HL-60 (cell line): ENCODE results near the gene KIAA0408.

Source experiments
- DNase-seq, 2 experiments: peaks; one replicate each; pipeline ENCODE4 v3.0.0-alpha.2; 2010 to 2020; ENCODE audit warnings: low read depth in 1 of 2, low spot score in 1 of 2
- H3K27ac ChIP-seq: fragments of 250-450 bp; sonication (Bioruptor Pico); replicated peaks from 2 replicates; pipeline ENCODE4 v1.5.1; 2020; ENCODE audit warnings: mild to moderate bottlenecking, moderate library complexity
- H3K27me3 ChIP-seq: fragments of 250-450 bp; sonication (Bioruptor Pico); 2 replicates; pipeline ENCODE4 v1.5.1; 2021; ENCODE audit warnings: mild to moderate bottlenecking, moderate library complexity; ENCODE audit not compliant: insufficient read depth, poor library complexity, severe bottlenecking
- H3K4me3 ChIP-seq: replicated peaks from 2 replicates; pipeline ENCODE4 v1.5.1; 2011; ENCODE audit warnings: mild to moderate bottlenecking, control low read depth, low read length; ENCODE audit not compliant: insufficient read depth
- CTCF ChIP-seq: IDR thresholded peaks from one replicate; pipeline ENCODE4 v1.5.1; 2011; ENCODE audit warnings: low read length, control low read depth, inconsistent platforms; ENCODE audit not compliant: insufficient read depth
- GABPA ChIP-seq: IDR thresholded peaks from 2 replicates; pipeline ENCODE4 v1.6.1; 2012; ENCODE audit warnings: low read depth
- POLR2AphosphoS5 ChIP-seq: IDR thresholded peaks from 2 replicates; pipeline ENCODE4 v1.6.1; 2012; ENCODE audit warnings: low read depth
- REST ChIP-seq: IDR thresholded peaks from 2 replicates; pipeline ENCODE4 v1.6.1; 2012; ENCODE audit warnings: low read depth; ENCODE audit not compliant: insufficient replicate concordance
- SPI1 ChIP-seq: IDR thresholded peaks from 2 replicates; pipeline ENCODE4 v1.6.1; 2012; ENCODE audit warnings: low read depth, mild to moderate bottlenecking, borderline replicate concordance

Gene KIAA0408

GRCh38 chr6:127481111-127481510 lies 21.9 kb upstream of the KIAA0408 start:
- no peak for DNase-seq
- Histone ChIP-seq H3K4me3 (no peak overlapping the region), H3K27ac (no peak overlapping the region), H3K27me3 (no peaks in the 10 kb centered on the region)
- no peak for TF ChIP-seq REST
- no peak for TF ChIP-seq CTCF
- no peak for TF ChIP-seq SPI1
- TF ChIP-seq POLR2AphosphoS5: no peak
- TF ChIP-seq GABPA: no peak

GRCh38 chr6:127477658-127478057 lies 18.5 kb upstream of the KIAA0408 start:
- Histone ChIP-seq H3K4me3 (no peak overlapping the region), H3K27ac (no peak overlapping the region), H3K27me3 (no peaks in the 10 kb centered on the region)
- DNase-seq: no peak
- no peak for TF ChIP-seq REST
- TF ChIP-seq POLR2AphosphoS5: no peak
- TF ChIP-seq CTCF: no peak
- no peak for TF ChIP-seq GABPA
- TF ChIP-seq SPI1: no peak

- H3K27me3 ChIP-seq: no peaks in the 10 kb centered on the region
- no peak for DNase-seq
- TF ChIP-seq SPI1: no peak
- no peak for TF ChIP-seq POLR2AphosphoS5
- no peak for TF ChIP-seq CTCF
- no peak for TF ChIP-seq GABPA
- no peak for TF ChIP-seq REST
- no peak overlapping the region for H3K4me3 ChIP-seq
- H3K27ac ChIP-seq: no peak overlapping the region
Measured at GRCh38 chr6:127475823-127476176, 16.6 kb upstream of the KIAA0408 start.
